GM21717 (cell line): ENCODE measurements around the gene CPSF4L.

Source experiments
- ATAC-seq: cut with Tn5 transposase; IDR thresholded peaks from one replicate; pipeline ENCODE4 v1.9.1; 2021; ENCODE audit warnings: mild to moderate bottlenecking, moderate library complexity; ENCODE audit not compliant: unreplicated experiment

The CPSF4L gene

DNA sequence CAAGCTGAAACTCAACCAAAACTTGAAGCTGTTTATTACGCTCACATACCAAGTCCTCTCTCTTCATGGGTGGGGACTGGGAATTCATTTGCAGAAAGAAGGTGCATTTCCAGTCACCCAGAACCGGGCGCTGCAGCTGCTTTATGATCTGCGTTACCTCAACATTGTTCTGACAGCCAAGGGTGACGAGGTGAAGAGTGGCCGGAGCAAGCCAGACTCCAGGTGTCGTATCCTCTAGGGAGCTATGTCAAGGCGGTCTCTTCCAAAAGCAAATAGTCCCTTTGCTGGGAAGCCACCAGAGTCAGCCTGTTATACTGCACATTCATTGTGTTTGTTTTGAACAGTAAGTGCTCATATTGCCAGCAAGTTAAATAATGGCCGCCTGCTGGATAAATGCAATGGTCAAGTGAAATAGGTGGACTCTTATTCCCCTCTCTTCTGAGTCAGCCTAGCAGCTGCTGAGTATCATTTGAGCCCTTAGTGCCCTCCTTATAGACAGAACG lies 56.2 kb downstream of the CPSF4L start:
- no peak for ATAC-seq

DNA sequence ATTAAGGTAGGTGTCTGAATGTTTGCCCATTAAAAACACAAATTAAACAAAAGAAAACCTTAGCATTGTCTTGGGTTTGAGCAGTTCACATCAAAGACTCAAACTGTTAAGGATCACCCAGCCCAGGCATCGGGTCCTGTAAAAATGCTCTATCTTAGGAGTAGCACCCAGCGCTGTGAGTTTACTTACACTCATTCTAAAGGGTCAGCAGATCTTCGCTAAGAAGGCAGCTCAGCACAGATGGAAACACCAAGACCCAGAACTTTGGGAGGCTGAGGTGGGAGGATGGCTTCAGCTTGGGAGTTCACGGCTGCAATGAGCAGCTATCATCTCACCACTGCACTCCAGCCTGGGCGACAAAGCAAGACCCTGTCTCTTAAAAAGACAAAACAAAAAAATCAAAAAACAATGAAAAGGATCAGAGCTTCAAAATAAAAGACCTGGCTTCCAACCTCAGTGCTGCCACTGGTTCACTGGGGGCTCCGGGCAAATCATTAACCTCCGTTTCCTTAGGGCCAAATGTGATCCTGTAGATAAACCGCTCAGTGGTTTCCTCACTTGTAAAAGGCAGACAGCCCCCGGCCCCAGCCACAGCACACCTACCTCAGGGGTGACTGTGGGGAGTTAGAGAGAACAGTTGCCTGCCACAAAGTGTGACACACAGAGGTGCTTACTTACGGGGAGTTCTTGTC lies 57.7 kb downstream of the CPSF4L start:
- no peak for ATAC-seq

DNA sequence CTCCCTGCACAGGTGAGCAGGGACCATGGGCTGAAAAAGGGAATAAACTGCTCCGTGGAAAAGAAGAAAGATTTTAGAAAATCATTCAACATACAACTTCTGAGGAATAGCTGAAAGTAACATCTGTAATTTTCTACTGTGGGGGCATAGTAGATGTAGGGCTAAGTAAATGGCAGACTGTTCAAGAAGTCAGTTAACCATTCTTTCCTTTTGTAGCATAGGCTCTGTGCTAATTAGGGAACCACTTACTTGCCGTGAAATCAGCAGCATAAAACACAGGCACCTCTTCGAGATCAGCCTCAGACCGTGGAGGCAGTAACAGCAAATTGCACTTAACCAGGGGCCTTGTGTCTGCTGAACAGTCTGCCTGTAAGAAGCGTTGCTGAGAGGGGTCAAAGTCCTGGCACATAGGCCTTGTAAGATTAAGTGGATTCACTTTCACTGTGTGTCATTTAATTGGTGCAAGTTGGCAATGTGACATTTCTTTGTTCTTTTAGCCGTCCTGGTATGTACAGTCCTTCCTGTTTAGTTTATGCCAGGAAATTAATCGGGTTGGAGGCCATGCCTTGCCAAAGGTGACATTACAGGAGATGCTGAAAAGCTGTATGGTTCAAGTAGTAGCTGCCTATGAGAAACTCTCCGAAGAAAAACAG lies 58.4 kb downstream of the CPSF4L start:
- ATAC-seq: no peak

DNA sequence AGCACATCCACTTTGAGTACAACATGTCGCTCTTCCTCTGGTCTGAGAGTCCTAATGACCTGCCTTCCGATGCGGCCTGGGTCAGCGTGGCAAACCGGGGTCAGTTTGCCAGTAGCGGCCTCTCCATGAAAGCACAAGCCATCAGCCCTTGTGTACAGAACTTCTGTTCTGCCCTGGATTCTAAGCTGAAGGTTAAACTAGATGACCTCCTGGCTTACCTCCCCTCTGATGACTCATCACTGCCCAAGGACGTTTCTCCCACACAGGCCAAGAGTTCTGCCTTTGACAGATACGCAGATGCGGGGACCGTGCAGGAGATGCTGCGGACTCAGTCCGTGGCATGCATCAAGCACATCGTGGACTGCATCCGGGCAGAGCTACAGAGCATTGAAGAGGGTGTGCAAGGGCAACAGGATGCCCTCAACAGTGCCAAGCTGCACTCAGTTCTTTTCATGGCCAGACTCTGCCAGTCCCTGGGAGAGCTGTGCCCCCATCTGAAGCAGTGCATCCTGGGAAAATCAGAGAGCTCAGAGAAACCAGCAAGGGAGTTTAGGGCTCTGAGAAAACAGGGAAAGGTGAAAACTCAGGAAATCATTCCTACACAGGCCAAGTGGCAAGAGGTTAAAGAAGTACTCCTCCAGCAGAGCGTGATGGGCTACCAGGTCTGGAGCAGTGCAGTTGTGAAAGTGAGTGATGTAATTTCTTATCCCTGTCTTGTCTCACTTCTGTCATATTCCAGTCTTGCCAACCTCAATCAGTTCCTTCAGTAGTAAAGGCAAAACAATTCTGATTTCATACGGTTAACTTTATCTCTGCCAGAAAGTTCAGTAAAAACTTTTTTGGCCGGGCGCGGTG lies 60.2 kb downstream of the CPSF4L start:
- ATAC-seq: no peak

DNA sequence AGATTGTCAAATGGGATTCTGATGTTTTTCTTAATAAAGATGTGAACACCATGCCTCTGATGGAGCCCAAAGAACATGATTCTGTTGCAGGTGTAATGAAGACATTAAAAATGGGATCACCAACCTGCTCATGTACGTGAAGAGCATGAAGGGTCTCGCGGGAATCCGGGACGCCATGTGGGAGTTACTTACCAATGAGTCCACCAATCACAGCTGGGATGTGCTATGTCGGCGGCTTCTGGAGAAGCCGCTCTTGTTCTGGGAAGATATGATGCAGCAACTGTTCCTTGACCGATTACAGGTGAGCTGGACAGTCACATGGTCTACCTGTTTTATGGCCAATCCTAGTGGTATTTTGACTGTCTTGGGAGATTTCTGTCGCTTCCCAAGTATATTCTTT lies 61.2 kb downstream of the CPSF4L start:
- ATAC-seq: no peak

DNA sequence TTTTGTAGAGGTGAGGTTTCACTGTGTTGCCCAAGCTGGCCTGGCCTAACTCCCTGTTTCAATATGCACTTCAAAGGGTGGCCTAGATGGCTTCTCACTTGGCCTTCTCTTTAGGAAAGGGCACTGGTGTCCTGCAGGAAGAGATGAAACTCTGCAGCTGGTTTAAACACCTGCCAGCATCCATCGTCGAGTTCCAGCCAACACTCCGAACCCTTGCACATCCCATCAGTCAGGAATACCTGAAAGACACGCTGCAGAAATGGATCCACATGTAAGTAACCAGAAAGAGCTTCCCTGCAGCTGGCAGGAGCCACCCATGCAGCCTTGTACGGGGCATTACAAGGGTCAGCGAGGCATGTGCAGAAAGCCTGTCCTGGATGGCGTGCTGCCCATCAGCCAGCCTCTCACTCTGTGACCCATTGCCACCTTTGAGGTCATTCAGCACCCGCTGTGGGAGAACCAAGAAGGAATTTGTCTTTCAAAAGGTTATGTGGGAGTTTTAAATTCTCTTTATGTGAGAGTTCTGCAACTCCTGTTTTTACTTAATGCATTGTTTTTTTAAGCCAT lies 61.8 kb downstream of the CPSF4L start:
- no peak for ATAC-seq

DNA sequence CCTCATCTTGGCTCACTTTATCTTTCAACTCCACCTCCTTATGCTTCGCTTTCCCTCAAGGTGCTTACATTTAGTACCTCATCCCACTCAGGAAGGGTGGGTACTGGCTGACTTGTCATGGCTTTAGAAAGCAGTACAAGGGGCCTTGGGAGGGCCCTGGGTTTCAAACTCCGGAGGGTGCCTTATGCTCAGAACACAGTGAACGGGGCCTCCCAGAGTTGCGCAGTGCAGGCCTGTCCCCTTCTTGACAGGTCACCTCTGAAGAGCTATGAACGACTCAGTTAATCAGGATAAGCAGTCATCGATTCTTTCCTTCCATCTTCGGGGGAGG lies 62.8 kb downstream of the CPSF4L start:
- no peak for ATAC-seq
